ENCODE results near the gene MINDY4.
A peak's percentile ranks its signal among the peaks of the same experiment; 100 is the strongest.

The MINDY4 gene

GRCh38 chr7:30934732-30935568 is 163.7 kb downstream of the MINDY4 start:
- DNase-seq, result no peak

- no peak for DNase-seq
These were observed 164.3 kb downstream of the MINDY4 start for GRCh38 chr7:30935569-30935877.

DNA sequence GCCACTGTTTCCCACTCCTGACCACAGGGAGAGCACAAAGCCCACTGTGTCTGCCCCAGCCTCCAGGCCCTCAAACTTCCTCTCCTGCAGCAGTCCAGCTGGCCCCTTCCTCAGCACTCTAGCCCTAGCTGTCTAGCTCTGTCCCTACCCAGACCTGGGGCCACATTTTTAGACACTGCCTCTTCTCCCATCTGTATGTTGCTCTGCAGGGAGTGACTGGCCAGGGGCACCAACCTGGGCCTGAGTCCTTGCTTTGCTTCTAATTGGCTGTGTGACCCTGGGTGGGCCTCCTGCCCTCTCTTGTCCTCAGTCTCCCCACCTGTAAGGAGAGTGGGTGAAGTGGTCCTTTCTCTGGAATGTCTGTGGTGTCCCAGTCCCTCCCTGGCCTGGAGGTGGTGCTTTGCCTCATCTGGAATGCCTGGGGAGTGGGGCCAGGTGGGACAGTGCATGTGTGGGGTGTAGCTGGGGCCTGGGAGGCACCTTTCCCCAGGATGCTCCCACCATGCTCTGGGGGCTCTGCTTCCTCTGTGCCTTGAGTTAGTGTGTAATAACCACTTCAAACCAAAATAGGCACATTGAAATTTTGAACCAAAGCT is 165.5 kb downstream of the MINDY4 start:
- DNase-seq, result no peak

DNA sequence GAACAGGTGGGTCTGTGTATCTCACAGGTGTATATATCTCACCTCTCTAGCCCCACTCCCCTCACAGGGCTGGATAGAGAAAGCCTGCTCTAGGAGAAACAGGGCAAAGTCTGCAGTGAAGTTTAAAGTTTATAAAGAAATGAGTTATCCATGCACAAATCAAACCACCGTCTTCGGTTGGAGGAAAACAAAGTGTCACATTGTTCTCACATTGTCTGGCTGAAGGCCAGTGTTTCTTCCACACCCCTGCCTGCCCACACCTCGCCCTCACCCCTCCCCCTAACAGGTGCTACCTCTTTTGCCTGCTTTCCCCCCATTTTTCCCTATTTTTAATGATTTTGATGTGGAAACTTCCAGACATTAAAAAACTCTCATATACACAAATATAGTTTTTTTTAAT is 166.2 kb downstream of the MINDY4 start:
- no peak for DNase-seq

DNA sequence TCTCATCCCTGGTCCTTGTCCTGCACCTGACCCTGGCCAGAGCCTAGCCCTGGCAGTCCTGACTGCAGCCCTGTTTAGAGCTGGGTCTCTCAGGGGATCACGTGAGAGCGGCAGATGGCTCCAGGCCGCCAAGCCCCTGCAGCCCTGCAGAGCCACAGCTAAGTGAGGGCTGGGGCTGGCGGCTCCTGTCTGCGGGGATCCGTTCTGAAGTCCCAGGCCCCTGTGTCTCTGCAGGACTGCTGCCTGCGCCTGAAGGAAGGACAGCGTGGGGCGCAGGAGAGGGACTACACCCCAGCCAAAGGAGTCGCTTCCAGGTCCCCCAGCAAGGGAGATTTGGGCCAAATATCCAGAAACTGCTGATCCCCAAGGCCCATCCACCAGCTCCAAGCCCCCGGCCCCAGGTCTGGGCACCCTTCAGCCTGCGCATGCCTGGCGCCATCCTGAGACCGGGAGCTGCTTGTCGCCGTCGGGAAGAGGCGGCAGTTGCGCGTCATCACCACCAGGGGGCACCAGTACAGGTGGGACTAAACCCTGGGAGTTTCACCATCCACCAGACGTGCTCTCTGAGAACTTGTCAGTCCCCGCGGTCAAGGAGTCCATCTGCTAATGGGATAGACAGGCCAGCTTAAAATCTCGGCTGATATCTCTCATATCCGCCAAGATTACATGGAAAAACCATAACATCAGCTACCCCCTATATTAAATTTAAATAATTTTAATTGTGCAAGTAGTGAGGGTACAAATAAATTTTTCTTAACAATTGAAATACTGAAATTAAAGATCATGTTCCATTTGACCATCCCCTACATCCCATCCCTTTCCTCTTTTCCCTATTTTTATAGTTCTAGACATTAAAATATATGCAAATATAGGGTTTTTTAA is 167.5 kb downstream of the MINDY4 start:
- peak; percentile 51 for DNase-seq

DNA sequence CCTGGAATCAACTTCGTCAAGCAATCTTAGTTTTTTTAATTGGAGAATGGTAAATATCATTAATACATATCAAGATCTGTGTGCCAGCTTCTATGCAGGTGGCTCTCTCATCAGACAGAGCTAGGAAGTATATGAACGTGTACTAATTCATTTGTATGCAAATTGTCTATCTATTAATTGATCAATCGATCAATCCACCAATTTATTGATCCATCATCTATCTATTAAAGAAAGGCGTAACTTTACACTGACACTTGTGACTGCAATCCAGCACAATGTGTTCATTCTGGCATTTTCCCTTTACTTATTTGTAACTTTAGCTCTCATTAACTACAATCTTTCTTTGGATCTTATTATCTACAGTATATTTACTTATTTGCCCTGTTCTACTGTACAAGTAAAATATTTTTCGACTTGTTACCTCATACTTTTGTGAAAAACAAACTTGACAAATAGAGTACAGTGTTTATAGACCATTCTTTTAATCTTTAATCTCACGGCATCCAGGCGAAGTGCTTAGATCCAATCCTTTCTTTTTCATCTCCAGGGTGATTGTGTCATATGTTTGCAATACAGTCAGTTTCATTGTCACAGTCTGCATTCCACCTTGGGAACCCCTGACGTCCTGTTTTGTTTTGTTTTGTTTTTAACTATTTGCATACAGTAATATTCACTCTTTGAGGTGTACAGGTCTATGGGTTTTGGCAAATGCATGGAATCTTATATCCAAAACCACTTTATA is 170.5 kb downstream of the MINDY4 start:
- no peak for DNase-seq

All from activated gamma-delta T cell treated with Interleukin-2 at 50 U/mL for 16 hours (primary cell).